ENCODE measurements around the gene ADGRF1.

- TF ChIP-seq CTCF (conservative IDR thresholded peaks at IDR 0.05; ENCODE audit: low read depth, low read length) (no peak), EZH2 (IDR thresholded peaks at IDR 0.05; ENCODE audit: low read length, unreplicated experiment) (no peak), EZH2phosphoT487 (IDR thresholded peaks at IDR 0.05; ENCODE audit: borderline replicate concordance, low read length) (no peak)
These were observed 36.6 kb downstream of the ADGRF1 start for GRCh38 chr6:47005486-47005885.

Data from PC-3 (cell line).